ENCODE data around the gene CDC73.

DNA sequence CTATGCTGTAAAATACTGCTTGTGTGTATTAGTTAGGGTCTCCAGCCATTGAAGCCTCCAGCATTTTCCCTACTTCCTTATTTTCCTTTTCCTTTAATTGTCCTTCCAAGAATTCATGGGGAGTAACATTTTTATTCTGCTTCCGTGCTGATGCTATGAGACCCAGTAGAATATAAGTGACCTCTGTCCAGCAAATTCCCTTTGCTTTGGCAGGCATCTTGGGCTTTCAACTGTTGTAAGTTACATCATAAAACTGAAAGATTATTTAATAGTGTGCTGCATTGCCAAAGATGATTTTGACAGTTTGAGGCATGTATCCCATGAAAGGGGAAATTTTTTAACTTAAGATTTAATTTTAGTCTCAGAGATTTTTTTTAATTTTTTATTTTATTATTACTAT is 112.7 kb downstream of the CDC73 start:
- TF ChIP-seq EZH2 (IDR thresholded peaks at IDR 0.05; ENCODE audit: low read length), result no peak
- TF ChIP-seq, protein P1, sequence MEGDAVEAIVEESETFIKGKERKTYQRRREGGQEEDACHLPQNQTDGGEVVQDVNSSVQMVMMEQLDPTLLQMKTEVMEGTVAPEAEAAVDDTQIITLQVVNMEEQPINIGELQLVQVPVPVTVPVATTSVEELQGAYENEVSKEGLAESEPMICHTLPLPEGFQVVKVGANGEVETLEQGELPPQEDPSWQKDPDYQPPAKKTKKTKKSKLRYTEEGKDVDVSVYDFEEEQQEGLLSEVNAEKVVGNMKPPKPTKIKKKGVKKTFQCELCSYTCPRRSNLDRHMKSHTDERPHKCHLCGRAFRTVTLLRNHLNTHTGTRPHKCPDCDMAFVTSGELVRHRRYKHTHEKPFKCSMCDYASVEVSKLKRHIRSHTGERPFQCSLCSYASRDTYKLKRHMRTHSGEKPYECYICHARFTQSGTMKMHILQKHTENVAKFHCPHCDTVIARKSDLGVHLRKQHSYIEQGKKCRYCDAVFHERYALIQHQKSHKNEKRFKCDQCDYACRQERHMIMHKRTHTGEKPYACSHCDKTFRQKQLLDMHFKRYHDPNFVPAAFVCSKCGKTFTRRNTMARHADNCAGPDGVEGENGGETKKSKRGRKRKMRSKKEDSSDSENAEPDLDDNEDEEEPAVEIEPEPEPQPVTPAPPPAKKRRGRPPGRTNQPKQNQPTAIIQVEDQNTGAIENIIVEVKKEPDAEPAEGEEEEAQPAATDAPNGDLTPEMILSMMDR (optimal IDR thresholded peaks at IDR 0.05 in 1 of 3, IDR thresholded peaks at IDR 0.05 in 1 of 3, conservative IDR thresholded peaks at IDR 0.05 in 1 of 3; ENCODE audit: extremely low read depth in 1 of 3, insufficient read depth in 2 of 3, low read length in 3 of 3), result no peak

Measured in keratinocyte (primary cell).